ENCODE data around the gene CYP2D6. TPM values are rescaled to one million over a fixed set of nuclear protein-coding genes. Genes with fewer than 3 reads are reported as not detected.

The CYP2D6 gene
- total RNA-seq, 1 experiment from 2014 or later, result 1.7 TPM

- TF ChIP-seq FOXP4 (CRISPR knock-in tag; IDR thresholded peaks at IDR 0.05), result no peak
Observed at GRCh38 chr22:42171946-42172719, 41.5 kb upstream of the CYP2D6 start (continued).

- no peaks in the 10 kb centered on the region for H3K27me3 Mint-ChIP-seq (ENCODE audit: low read depth)
- TF ChIP-seq ZNF396 (CRISPR knock-in tag; IDR thresholded peaks at IDR 0.05; ENCODE audit: borderline replicate concordance) (no peak), MYBL2 (CRISPR knock-in tag; IDR thresholded peaks at IDR 0.05) (no peak), ZNF232 (CRISPR knock-in tag; IDR thresholded peaks at IDR 0.05) (no peak), RORB (CRISPR knock-in tag; IDR thresholded peaks at IDR 0.05) (no peak), ZNF512 (CRISPR knock-in tag; IDR thresholded peaks at IDR 0.05; ENCODE audit: borderline replicate concordance) (no peak), ZMAT4 (CRISPR knock-in tag; IDR thresholded peaks at IDR 0.05) (no peak), RELA (CRISPR knock-in tag; IDR thresholded peaks at IDR 0.05; ENCODE audit: borderline replicate concordance) (no peak), IRF2 (CRISPR knock-in tag; IDR thresholded peaks at IDR 0.05; ENCODE audit: borderline replicate concordance, low read depth) (no peak), ATF3 (CRISPR knock-in tag; conservative IDR thresholded peaks at IDR 0.05) (no peak), TEAD1 (CRISPR knock-in tag; IDR thresholded peaks at IDR 0.05) (no peak)
- ATAC-seq (no peak), DNase-seq (ENCODE audit: low spot score) (no peak)
- no peak overlapping the region for H3K4me3 Mint-ChIP-seq
- POLR2A ChIA-PET, result no interaction called here
- H3K36me3 Mint-ChIP-seq, result peaks cover 10% of the 10 kb centered on the region
- no peaks in the 10 kb centered on the region for H3K9me3 Mint-ChIP-seq
- CTCF ChIA-PET, result interaction anchor here (0.6 to 4.1 kb wide), 4 partner anchors 18 to 314 kb away, joined by 3 to 44 read pairs (median 4); no protein-coding TSS in a partner anchor
- H3K27ac Mint-ChIP-seq, result peak overlapping the region; percentile 40
- peaks cover 35% of the 10 kb centered on the region for H3K4me1 Mint-ChIP-seq
Observed at GRCh38 chr22:42171417-42171816, 40.8 kb upstream of the CYP2D6 start.

- POLR2A ChIA-PET, result interaction anchor here (0.5 kb wide), 1 partner anchor 1313 kb away, joined by 3 read pairs; no protein-coding TSS in a partner anchor
- ATAC-seq (no peak), DNase-seq (ENCODE audit: low spot score) (no peak)
- no peaks in the 10 kb centered on the region for H3K9me3 Mint-ChIP-seq
- peaks cover 7% of the 10 kb centered on the region for H3K36me3 Mint-ChIP-seq
- CTCF ChIA-PET, result interaction anchor here (0.9 to 4.1 kb wide), 5 partner anchors 19 to 302 kb away, joined by 3 to 44 read pairs (median 8); no protein-coding TSS in a partner anchor
- H3K4me3 Mint-ChIP-seq, result no peak overlapping the region
- H3K27ac Mint-ChIP-seq, result no peak overlapping the region
- no peaks in the 10 kb centered on the region for H3K27me3 Mint-ChIP-seq (ENCODE audit: low read depth)
- H3K4me1 Mint-ChIP-seq, result peaks cover 35% of the 10 kb centered on the region
- TF ChIP-seq RORB (CRISPR knock-in tag; IDR thresholded peaks at IDR 0.05) (no peak), USF1 (CRISPR knock-in tag; IDR thresholded peaks at IDR 0.05) (no peak), AR (CRISPR knock-in tag; IDR thresholded peaks at IDR 0.05) (no peak), HMGA2 (CRISPR knock-in tag; IDR thresholded peaks at IDR 0.05) (no peak), USF2 (CRISPR knock-in tag; IDR thresholded peaks at IDR 0.05) (no peak), ATF3 (CRISPR knock-in tag; conservative IDR thresholded peaks at IDR 0.05) (no peak), SOX15 (CRISPR knock-in tag; IDR thresholded peaks at IDR 0.05) (no peak), ZNF532 (CRISPR knock-in tag; IDR thresholded peaks at IDR 0.05; ENCODE audit: borderline replicate concordance) (no peak)
Observed at GRCh38 chr22:42170946-42171345, 40.3 kb upstream of the CYP2D6 start.
